NCI-H460 (cell line): ENCODE results near the gene GGA3. TPM values are rescaled to one million over a fixed set of nuclear protein-coding genes. Genes with fewer than 3 reads are reported as not detected.
"Not testable (repeated sequence)": the region's sequence is repeated elsewhere in the genome, so short reads cannot be mapped to it uniquely, and the experiment has no call there.

Experiments used
- DNase-seq: peaks from one replicate; pipeline ENCODE4 v3.0.0-alpha.2; 2016; ENCODE audit warnings: low read depth; ENCODE audit errors: extremely low read depth
- total RNA-seq: library from RNA; depleted of rRNA; stranded (reverse); fragments of >200 nt; shearing (Covaris generic); gene quantifications from 2 replicates; pipeline ENCODE4 v1.2.3, GENCODE V29; 2014

Gene GGA3
- total RNA-seq, 1 experiment from 2014 or later: 16.8 TPM

GRCh38 chr17:75273977-75274708 is 12.7 kb upstream of the GGA3 start:
- DNase-seq: peak; percentile 40

- DNase-seq: no peak
These were observed 11.4 kb upstream of the GGA3 start for GRCh38 chr17:75272848-75273184.

- no peak for DNase-seq
These were observed 10.8 kb upstream of the GGA3 start for GRCh38 chr17:75271955-75272847.

- peak; percentile 74 for DNase-seq
These were observed 10.0 kb upstream of the GGA3 start for GRCh38 chr17:75271233-75271954.

- no peak for DNase-seq
These were observed 9.5 kb upstream of the GGA3 start, which contains the start of gene MIF4GD for GRCh38 chr17:75270966-75271232. TSS of gene MIF4GD (minus strand) at chr17:75271231. CDS start at chr17:75270195, 1,036 bp downstream.

- DNase-seq: peak; percentile 60
These were observed 9.0 kb upstream of the GGA3 start for GRCh38 chr17:75270218-75270965.

- DNase-seq: no peak
These were observed 8.4 kb upstream of the GGA3 start for GRCh38 chr17:75269844-75270217.

GRCh38 chr17:75267411-75268232 is 6.2 kb upstream of the GGA3 start:
- peak; percentile 15 for DNase-seq

GRCh38 chr17:75267153-75267410 is 5.7 kb upstream of the GGA3 start:
- DNase-seq: no peak

- DNase-seq: no peak
These were observed 5.1 kb upstream of the GGA3 start for GRCh38 chr17:75266316-75267152.

- no peak for DNase-seq
These were observed 4.4 kb upstream of the GGA3 start for GRCh38 chr17:75265614-75266315.

- no peak for DNase-seq
These were observed 1.6 kb upstream of the GGA3 start for GRCh38 chr17:75263055-75263454.

GRCh38 chr17:75262112-75262606 is 753 bp upstream of the GGA3 start:
- DNase-seq: no peak

GRCh38 chr17:75260641-75261335 is 618 bp downstream of the GGA3 start:
- no peak for DNase-seq

GRCh38 chr17:75257228-75257627 is 4.2 kb downstream of the GGA3 start:
- DNase-seq: not testable (repeated sequence)

- DNase-seq: not testable (repeated sequence)
These were observed 5.3 kb downstream of the GGA3 start for GRCh38 chr17:75255954-75256698.
